WTC11 (cell line): Measurements from ENCODE around the gene CTNND2.

ENCODE experiments used
- CTCF ChIP-seq: fragments of 200-600 bp; IDR thresholded peaks from 2 replicates; pipeline ENCODE4 v1.8.0; 2022; ENCODE audit warnings: antibody characterized with exemption
- E2F1 ChIP-seq: sonication (generic); formaldehyde crosslinking; IDR thresholded peaks from 2 replicates; pipeline ENCODE4 v1.8.0; 2022; ENCODE audit warnings: mild to moderate bottlenecking, missing genetic modification reagents
- E2F4 ChIP-seq: sonication (generic); formaldehyde crosslinking; IDR thresholded peaks from 2 replicates; pipeline ENCODE4 v1.8.1; 2022; ENCODE audit warnings: low read depth, mild to moderate bottlenecking, moderate library complexity, missing genetic modification reagents, borderline replicate concordance
- ETV6 ChIP-seq: sonication (generic); formaldehyde crosslinking; IDR thresholded peaks from 2 replicates; pipeline ENCODE4 v1.8.1; 2022; ENCODE audit warnings: mild to moderate bottlenecking, missing genetic modification reagents
- GABPB1 ChIP-seq: sonication (generic); formaldehyde crosslinking; IDR thresholded peaks from 2 replicates; pipeline ENCODE4 v1.8.1; 2023; ENCODE audit warnings: mild to moderate bottlenecking, missing genetic modification reagents
- MAX ChIP-seq: sonication (generic); formaldehyde crosslinking; IDR thresholded peaks from 2 replicates; pipeline ENCODE4 v1.8.0; 2022; ENCODE audit warnings: mild to moderate bottlenecking, missing genetic modification reagents
- MYBL2 ChIP-seq: sonication (generic); formaldehyde crosslinking; IDR thresholded peaks from 2 replicates; pipeline ENCODE4 v1.8.1; 2023; ENCODE audit warnings: mild to moderate bottlenecking, moderate library complexity, missing genetic modification reagents
- NFYB ChIP-seq: sonication (generic); formaldehyde crosslinking; conservative IDR thresholded peaks from 2 replicates; pipeline ENCODE4 v1.8.0; 2022; ENCODE audit warnings: low read depth, missing genetic modification reagents
- NR2C2 ChIP-seq: sonication (generic); formaldehyde crosslinking; IDR thresholded peaks from 2 replicates; pipeline ENCODE4 v1.8.0; 2022; ENCODE audit warnings: mild to moderate bottlenecking, missing genetic modification reagents
- NR3C1 ChIP-seq: sonication (generic); formaldehyde crosslinking; conservative IDR thresholded peaks from 2 replicates; pipeline ENCODE4 v1.8.1; 2023; ENCODE audit warnings: low read depth, mild to moderate bottlenecking, missing genetic modification reagents
- SP1 ChIP-seq: sonication (generic); formaldehyde crosslinking; conservative IDR thresholded peaks from 2 replicates; pipeline ENCODE4 v1.8.1; 2022; ENCODE audit warnings: missing genetic modification reagents
- TEAD4 ChIP-seq: sonication (generic); formaldehyde crosslinking; IDR thresholded peaks from 2 replicates; pipeline ENCODE4 v1.8.0; 2022; ENCODE audit warnings: mild to moderate bottlenecking, missing genetic modification reagents
- TP53 ChIP-seq: sonication (generic); formaldehyde crosslinking; IDR thresholded peaks from 2 replicates; pipeline ENCODE4 v1.8.1; 2023; ENCODE audit warnings: mild to moderate bottlenecking, missing genetic modification reagents
- ZNF396 ChIP-seq: fragments of 250-450 bp; sonication (Bioruptor Pico); IDR thresholded peaks from 2 replicates; pipeline ENCODE4 v1.8.0; 2021; ENCODE audit warnings: mild to moderate bottlenecking, moderate library complexity, borderline replicate concordance

- no peak for TF ChIP-seq CTCF
- TF ChIP-seq NFYB (CRISPR knock-in tag): no peak
- no peak for TF ChIP-seq NR2C2 (CRISPR knock-in tag)
- no peak for TF ChIP-seq NR3C1 (CRISPR knock-in tag)
- no peak for TF ChIP-seq TP53 (CRISPR knock-in tag)
- no peak for TF ChIP-seq MYBL2 (CRISPR knock-in tag)
- no peak for TF ChIP-seq MAX (CRISPR knock-in tag)
- no peak for TF ChIP-seq ETV6 (CRISPR knock-in tag)
- no peak for TF ChIP-seq GABPB1
- TF ChIP-seq E2F4 (CRISPR knock-in tag): no peak
- no peak for TF ChIP-seq E2F1 (CRISPR knock-in tag)
- no peak for TF ChIP-seq ZNF396 (CRISPR knock-in tag)
- TF ChIP-seq TEAD4 (CRISPR knock-in tag): no peak
- TF ChIP-seq SP1 (CRISPR knock-in tag): no peak
Observed at GRCh38 chr5:11177999-11178711, 726.1 kb downstream of the CTNND2 start.
